NCI-H526 treated with DMSO at 0.1 percent for 48 hours (cell line): ENCODE data around the gene CCSER1.

Experiments
- DNase-seq: peaks from one replicate; lab custom pipeline; 2025; lab: John Stamatoyannopoulos, UW

CCSER1 gene

GRCh38 chr4:90128961-90129495 lies 1.8 kb downstream of the CCSER1 start:
- DNase-seq: peak; percentile 53

GRCh38 chr4:90130076-90130475 lies 2.9 kb downstream of the CCSER1 start:
- peak; percentile 49 for DNase-seq

- DNase-seq: no peak
These were observed 10.4 kb downstream of the CCSER1 start for GRCh38 chr4:90137555-90137954.

GRCh38 chr4:90142081-90142480 lies 14.9 kb downstream of the CCSER1 start:
- peak; percentile 99 for DNase-seq

- DNase-seq: no peak
These were observed 18.1 kb downstream of the CCSER1 start for GRCh38 chr4:90145319-90145718.

- DNase-seq: peak; percentile 58
These were observed 19.1 kb downstream of the CCSER1 start for GRCh38 chr4:90146306-90146705.

- no peak for DNase-seq
These were observed 21.5 kb downstream of the CCSER1 start for GRCh38 chr4:90148574-90149148.

GRCh38 chr4:90152024-90152423 lies 24.8 kb downstream of the CCSER1 start:
- DNase-seq: no peak

- DNase-seq: no peak
These were observed 32.0 kb downstream of the CCSER1 start for GRCh38 chr4:90159193-90159592.

- DNase-seq: no peak
These were observed 32.9 kb downstream of the CCSER1 start for GRCh38 chr4:90160044-90160443.

- DNase-seq: no peak
These were observed 35.4 kb downstream of the CCSER1 start for GRCh38 chr4:90162566-90162965.

GRCh38 chr4:90163872-90164271 lies 36.7 kb downstream of the CCSER1 start:
- no peak for DNase-seq

- no peak for DNase-seq
These were observed 38.7 kb downstream of the CCSER1 start for GRCh38 chr4:90165883-90166282.

GRCh38 chr4:90171491-90171890 lies 44.3 kb downstream of the CCSER1 start:
- no peak for DNase-seq

GRCh38 chr4:90174621-90175023 lies 47.4 kb downstream of the CCSER1 start:
- no peak for DNase-seq

- DNase-seq: no peak
These were observed 54.5 kb downstream of the CCSER1 start for GRCh38 chr4:90181644-90182043.

- DNase-seq: peak; percentile 77
These were observed 56.1 kb downstream of the CCSER1 start for GRCh38 chr4:90183254-90183653.

GRCh38 chr4:90184560-90184959 lies 57.4 kb downstream of the CCSER1 start:
- no peak for DNase-seq

- no peak for DNase-seq
These were observed 58.2 kb downstream of the CCSER1 start for GRCh38 chr4:90185416-90185815.

- no peak for DNase-seq
These were observed 59.0 kb downstream of the CCSER1 start for GRCh38 chr4:90186229-90186628.

GRCh38 chr4:90187148-90187884 lies 60.1 kb downstream of the CCSER1 start:
- peak; percentile 47 for DNase-seq

GRCh38 chr4:90189178-90189577 lies 62.0 kb downstream of the CCSER1 start:
- no peak for DNase-seq

GRCh38 chr4:90189946-90190345 lies 62.8 kb downstream of the CCSER1 start:
- no peak for DNase-seq

- no peak for DNase-seq
These were observed 63.3 kb downstream of the CCSER1 start for GRCh38 chr4:90190525-90190924.
